ENCODE results near the gene TBC1D14.
"Not testable (repeated sequence)": the region's sequence is repeated elsewhere in the genome, so short reads cannot be mapped to it uniquely, and the experiment has no call there.

Gene TBC1D14

GRCh38 chr4:6890358-6890757 is 19.3 kb upstream of the TBC1D14 start:
- no peak for DNase-seq

- DNase-seq = not testable (repeated sequence)
Observed at GRCh38 chr4:6890971-6891370, 18.7 kb upstream of the TBC1D14 start.

DNA sequence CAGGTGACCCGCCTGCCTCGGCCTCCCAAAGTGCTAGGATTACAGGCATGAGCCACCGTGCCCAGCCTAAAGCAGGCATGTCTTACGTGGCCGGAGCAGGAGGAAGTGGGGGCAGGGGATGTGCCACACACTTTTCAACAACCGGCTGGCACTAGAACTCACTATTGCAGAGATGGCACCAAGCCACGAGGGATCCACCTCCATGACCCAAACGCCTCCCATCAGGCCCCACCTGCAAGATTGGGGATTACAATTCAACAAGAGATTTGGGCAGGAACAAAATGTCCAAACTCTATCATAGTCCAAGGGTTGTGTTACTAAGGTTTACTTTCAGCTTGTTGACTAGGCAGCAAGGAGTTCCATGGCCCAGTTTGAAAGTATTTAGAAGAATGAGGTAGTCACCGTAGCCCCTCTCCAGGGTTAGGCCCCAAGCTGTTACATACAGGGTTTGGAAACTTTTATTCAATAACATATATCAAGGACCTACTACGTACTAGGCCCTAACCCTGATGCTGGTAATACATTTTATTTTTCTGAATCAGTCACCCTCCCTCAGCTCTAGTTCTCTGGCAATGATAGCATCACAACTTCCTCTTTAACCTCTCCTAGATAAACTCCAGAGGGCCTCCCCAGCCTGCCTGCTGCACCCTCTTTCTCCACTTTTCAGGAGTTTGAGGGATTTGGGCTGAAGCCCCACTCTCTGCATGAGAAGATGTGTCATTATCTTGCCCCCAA is 18.0 kb upstream of the TBC1D14 start:
- peak in 3 of 4 experiments; percentile 54 to 72 (median 67) for DNase-seq

GRCh38 chr4:6892190-6892908 is 17.3 kb upstream of the TBC1D14 start:
- peak; percentile 72 to 78 (median 74) for DNase-seq

DNA sequence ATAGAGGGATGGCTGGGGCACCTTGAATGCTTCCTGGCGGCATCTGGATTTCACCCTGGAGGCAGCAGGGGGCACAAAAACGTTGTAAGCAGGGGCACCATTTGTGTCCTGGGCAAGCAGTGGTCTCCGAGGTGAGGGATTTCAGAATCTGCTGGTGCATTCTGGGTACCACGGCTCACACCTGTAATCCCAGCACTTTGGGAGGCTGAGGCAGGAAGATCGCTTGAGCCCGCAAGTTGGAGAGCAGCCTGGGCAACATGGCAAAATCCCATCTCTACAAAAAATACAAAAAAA is 16.8 kb upstream of the TBC1D14 start:
- no peak for DNase-seq

DNA sequence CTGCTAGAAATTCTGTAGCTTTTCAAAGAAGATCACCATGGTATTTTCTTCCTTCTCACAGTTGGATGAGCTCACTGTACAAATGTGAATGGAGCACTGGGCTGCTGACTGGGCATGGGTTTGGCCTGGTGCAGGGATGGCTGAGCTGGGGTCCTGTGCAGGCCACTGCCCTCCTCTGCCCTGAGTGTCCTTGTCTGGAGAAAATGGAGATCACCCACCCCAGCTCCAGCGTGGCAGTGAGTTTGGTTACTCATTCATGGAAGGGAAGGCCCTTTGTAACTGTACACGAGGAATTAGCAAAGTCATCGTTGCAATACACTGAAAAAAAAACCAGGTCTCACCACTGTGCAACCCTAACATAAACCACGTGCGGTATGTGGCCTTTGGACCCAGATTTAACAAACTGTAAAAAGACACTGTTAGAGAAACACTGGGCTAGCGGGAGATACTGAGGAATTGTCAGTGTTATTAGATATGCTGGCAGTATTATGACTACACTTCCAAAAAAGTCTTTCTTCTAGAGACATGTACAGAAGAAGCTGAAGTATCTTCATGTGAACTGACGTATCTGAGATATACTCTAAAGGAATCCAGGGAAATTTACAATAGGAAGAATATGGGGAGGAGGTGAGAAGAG is 16.1 kb upstream of the TBC1D14 start:
- peak; percentile 46 to 73 (median 66) for DNase-seq

GRCh38 chr4:6894086-6894478 is 15.5 kb upstream of the TBC1D14 start:
- DNase-seq = no peak

DNA sequence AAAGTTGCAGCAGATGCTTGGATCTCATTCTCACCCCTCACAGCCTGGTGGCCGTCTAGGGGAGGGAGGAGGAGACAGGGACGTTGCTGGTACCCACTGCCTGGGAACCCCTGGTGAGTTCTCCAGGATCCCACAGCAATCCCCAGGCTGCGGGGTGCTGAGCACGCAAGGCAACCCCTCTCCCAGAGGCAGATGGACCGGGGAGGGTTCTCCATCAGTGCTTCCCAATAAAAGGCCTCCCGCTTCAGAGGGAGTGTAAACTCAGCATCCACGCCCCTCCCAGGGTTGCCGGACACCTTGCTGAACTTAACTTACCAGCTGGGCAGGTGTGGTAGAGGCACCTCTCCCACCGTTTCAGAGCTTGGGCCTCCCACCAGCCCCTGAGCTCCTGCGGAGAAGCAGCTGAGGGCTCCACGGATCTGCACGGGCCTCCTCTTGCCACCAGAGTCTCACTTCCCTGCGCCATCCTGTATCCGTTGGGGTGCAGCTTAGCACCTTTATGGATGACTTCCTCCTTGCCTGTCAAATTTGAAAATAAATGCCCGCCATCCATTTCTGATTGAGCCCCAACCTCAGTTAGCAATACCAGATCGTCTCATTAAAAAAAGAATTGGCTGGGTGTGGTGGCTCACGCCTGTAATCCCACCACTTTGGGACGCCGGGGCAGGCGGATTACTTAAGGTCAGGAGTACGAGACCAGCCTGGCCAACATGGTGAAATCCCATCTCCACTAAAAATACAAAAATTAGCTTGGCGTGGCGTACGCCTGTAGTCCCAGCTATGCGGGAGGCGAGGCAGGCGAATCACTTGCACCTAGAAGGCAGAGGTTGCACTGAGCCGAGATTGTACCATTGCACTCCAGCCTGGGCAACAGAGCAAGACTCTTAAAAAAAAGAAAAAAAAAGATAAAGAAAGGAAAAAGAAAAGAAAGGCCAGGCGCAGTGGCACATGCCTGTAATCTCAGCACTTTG is 14.8 kb upstream of the TBC1D14 start:
- DNase-seq = no peak

DNA sequence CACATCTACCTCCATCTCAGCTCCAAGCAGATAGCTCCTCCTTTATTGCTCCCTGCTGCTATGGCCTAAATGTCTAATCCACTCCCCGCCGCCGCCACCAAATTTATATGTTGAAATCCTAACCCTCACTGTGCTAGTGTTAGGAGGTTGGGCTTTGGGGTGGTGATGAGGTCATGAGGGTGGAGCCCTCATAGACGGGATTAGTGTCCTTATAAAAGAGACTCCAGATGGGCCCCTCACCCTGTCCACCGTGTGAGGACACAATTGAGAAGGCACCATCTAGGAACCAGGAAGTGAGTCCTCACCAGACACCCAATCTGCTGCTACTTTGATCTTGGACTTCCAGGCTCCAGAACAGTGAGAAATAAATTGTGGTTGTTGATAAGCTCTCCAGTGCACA is 13.6 kb upstream of the TBC1D14 start:
- no peak for DNase-seq

GRCh38 chr4:6898763-6899162 is 10.9 kb upstream of the TBC1D14 start:
- no peak for DNase-seq

GRCh38 chr4:6900181-6900812 is 9.3 kb upstream of the TBC1D14 start:
- DNase-seq = no peak

GRCh38 chr4:6900956-6901355 is 8.7 kb upstream of the TBC1D14 start:
- no peak for DNase-seq

DNA sequence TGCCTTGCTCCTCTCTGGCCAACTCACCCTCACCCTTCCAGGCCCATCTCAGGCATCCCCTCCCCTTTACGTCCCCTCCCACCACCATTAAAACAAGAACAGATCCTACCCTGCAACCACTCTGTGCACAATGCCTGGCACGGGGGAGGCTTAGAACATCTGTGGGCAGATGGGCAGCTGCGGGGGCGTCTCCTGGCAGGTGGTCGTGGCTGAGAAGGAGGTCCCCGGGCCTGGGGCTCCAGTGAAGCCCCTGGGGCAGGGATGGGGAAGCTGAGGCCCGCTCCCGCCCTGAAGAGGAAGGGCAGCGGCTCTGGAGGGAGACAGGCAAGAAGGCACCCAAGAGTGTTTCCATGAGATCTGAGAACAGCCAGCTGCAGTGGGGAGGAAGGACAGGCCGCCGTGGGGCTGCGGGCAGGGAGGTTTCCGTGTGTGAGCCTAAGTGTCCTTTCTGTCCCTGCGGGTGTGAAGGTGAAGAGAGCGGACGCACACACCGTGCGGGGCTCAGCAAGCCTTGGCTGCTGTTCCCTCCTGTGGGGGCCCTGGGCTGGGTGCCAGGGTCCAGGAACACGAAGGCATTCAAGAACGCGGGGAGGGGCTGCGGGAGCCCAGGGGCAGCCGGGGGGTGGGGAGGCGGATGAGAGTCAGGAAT is 7.8 kb upstream of the TBC1D14 start:
- no peak for DNase-seq

DNA sequence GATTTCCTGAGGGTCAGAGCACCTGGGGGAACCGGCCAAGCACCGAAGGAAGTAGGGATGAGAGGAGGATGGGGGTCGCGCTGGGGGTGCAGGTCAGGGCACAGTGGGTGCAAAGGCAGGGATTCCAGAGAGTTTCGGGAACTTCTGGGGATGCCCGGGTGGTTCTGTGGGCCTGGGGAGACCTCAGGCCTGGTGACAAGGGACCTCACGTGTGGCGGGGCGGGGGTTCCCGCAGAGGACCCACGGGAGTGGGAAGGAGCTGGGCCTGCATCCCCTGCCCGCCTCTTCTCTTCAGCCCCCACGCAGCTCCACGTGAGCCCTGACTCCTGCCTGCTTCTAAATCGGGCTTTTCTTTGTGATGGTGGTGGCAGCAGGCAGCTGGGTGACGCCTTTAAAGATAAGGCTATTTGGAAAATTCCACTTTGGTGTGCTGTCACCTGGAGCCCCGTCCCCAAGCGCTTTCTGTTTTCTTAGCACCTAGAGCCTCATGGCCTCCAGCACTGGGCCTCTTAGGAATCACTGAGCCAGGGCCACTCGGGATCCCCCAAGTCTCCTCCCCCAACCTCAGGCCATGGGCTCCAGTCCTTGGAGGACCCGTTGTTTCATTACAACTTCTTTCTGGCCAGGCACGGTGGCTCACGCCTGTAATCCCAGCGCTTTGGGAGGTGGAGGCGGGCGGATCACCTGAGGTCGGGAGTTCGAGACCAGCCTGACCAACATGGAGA is 7.1 kb upstream of the TBC1D14 start:
- no peak for DNase-seq

- peak in 3 of 4 experiments; percentile 30 to 59 (median 52) for DNase-seq
Observed at GRCh38 chr4:6905516-6906445, 3.8 kb upstream of the TBC1D14 start.

- DNase-seq = not testable (repeated sequence)
Observed at GRCh38 chr4:6906486-6906885, 3.1 kb upstream of the TBC1D14 start.

DNA sequence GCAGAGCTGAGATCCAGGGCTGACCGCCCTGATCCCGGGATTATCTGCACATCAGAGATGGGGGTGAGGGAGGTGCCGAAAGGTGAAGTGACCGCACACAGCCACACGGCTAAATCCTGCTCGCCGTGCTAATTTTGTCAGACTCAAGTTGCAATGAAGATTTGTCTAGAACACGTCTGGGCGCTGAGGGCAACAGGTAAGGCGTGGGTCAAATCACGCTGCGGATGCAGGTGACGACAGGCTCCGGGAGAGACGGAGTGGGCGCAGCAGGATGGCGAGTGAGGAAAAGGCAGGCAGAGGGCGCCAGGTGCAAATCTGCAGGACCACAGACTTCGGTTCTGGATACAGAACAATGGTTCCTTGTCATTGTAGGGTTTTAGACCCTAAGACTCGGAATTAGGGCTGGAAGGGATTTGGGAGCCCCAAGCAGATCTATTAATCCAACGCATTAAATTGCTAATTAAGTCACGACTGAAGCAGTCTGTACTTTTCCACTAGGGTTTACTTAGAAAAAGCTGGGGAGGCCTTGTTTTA is 1.9 kb upstream of the TBC1D14 start:
- DNase-seq = peak in 2 of 4 experiments; percentile 32 to 40

DNA sequence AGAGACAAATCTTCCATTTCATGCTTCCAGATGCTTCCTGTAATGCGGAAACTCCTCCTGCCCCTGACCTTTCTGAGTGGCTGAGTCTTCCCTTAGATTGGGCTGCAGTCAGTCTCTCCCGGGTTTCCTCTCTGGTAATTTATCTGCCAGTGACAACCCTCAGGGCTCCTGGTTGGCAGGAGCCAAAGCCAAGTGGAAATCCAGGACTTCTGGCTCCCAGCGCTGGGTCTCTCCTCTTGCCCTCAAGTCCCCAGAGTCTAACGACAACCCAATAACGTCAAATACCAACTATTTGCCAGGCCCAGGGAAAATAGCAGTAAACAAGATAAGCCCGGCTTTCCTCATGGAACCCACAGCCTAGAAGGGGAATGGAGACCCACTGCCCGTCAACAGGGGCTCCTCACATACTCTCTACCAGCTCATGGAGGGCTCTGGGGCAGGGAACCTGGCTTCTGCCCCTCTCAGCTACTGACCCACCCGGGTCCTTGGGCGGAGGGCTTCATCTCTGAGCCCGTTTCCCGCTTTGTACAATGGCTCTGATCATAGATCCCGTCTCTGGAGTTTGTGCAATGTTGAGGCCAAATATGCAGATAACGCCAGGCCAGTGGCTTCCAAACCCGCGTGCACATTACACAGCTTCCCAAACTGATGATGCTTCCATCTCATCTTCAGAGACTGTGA is 1.1 kb upstream of the TBC1D14 start:
- peak in 2 of 4 experiments; percentile 32 to 65 for DNase-seq

DNA sequence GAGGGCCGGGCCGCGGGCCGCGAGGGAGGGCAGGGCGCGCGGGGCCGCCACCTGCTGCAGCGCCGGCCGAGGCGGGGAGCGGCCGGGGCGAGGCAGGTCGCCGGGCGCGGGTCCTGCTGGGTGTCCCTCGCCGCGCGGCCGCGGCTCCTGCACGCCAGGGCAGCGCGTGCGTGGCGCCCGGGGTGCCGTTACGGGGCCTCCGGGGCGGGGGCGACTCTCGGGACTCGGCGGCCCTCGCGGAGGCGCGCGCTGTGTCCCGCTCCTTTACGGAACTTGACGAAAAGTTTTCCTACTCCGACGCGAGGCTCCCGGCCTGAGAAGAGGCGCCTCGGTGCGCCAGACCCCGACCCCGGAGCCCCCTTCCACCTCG is 329 bp downstream of the TBC1D14 start:
- DNase-seq = peak; percentile 63 to 88 (median 78)

Data from suppressor macrophage (primary cell).